Measurements from ENCODE around the gene RPS18.
"Not testable (repeated sequence)": the region's sequence is repeated elsewhere in the genome, so short reads cannot be mapped to it uniquely, and the experiment has no call there.

RPS18 gene

DNA sequence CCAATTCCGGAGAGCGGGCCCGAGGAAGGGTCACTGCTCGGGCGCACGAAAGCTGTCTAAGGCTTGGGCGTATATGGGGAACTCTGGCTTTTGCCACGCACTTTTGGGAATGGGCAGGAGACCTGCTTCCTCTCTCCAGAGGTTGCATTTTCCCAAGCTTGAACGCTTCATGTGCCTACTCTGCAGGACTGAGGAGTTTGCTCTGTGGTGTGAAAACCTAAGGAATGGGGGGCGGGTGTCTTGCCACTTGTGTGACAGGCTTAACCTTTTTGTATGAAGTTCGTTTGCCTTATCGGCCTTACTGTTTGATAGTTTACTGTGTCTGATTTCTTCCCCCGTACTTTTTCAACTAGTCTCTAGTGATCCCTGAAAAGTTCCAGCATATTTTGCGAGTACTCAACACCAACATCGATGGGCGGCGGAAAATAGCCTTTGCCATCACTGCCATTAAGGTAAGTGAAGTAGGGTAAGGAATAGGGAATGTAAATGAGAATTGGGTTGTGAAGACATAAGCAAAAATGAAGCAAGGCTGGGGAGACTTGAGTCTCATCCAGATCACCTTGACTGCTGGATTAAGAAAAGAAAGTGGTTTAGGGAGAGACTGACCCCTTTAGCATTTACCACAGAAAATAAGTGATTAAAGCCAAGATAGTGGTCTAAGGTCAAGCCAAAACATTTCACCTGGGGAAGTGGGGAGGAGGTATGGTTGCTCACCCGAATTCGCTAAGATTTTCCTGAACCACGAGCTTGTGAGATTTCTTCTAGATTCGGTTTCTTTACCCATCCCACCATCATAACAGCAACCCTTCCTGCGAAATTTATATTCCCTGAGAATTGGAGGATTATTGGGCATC is 627 bp downstream of the RPS18 start:
- no peak for DNase-seq (ENCODE audit: low read depth)

DNA sequence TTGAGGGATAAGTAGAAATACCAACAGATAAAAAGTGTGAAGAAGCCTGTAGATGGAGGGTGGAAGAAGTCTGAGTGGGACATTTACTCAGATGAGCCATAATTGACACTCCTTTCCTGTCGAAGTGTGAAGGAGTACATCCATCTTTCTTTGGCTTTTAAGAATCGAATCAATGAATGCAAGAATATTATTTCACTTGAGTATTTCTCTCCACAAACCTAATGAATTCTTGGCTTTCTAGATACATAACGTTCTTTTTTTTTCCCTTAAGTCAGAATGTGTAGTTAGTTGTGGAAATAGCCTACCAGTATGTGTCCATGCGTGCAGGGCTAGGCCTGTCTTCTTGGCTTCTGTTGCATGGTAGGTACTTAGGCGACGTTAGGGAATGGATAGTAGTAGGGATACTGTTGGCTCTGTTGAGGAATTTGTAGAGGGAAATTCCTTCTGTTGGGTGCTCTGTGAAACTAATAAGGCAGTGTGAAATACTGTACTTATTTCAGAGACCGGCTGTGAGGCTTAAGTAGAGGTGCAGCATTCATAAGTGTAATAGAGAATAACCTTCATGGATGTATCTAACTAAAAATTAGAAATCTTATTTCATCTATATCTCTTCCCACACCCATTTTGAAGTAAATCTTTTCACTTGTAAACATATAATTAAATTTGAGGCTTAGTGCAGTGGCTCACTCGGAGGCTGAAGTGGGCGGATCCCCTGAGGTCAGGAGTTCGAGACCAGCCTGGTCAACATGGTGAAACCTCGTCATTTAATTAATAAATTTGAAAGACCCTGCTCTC is 1.5 kb downstream of the RPS18 start:
- DNase-seq (ENCODE audit: low read depth) = no peak

DNA sequence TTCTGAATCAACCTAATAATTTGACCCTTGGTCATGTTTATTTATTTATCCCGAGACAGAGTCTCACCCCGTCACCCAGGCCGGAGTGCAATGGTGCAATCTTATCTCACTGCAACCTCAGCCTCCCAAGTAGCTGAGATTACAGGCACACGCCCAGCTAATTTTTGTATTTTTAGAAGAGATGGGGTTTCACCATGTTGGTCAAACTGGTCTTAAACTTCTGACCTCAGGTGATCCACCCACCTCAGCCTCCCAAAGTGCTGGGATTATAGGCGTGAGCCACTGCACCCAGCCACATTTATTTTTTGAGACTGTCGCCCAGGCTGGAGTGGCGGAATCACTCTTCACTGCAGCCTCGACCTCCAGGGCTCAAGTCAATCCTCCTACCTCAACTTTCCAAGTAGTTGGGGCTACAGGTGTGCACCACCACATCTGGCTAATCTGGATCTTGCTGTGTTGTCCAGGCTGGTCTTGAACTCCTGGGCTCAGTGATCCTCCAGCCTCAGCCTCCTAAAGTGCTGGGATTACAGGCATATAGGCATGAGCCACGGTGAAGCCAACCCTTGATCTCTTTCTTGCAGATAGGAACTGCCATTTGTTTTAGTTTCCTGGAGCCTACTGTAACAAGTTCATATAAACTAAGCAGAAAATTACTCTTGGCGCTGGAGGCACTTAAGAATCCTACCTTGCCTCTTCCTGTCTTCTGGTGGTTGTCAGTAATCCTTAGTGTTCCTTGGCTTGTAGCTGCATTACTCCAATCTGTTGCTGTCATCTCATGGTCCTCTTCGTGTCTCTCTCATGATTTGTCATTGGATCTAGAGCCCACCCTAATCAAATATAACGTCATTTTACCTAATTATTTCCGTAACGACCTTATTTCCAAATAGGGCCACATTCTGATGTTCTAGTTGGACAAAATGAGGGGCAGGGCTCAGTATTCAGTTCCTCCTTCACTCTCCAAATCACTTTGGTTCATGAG is 2.3 kb downstream of the RPS18 start:
- DNase-seq (ENCODE audit: low read depth) = no peak

DNA sequence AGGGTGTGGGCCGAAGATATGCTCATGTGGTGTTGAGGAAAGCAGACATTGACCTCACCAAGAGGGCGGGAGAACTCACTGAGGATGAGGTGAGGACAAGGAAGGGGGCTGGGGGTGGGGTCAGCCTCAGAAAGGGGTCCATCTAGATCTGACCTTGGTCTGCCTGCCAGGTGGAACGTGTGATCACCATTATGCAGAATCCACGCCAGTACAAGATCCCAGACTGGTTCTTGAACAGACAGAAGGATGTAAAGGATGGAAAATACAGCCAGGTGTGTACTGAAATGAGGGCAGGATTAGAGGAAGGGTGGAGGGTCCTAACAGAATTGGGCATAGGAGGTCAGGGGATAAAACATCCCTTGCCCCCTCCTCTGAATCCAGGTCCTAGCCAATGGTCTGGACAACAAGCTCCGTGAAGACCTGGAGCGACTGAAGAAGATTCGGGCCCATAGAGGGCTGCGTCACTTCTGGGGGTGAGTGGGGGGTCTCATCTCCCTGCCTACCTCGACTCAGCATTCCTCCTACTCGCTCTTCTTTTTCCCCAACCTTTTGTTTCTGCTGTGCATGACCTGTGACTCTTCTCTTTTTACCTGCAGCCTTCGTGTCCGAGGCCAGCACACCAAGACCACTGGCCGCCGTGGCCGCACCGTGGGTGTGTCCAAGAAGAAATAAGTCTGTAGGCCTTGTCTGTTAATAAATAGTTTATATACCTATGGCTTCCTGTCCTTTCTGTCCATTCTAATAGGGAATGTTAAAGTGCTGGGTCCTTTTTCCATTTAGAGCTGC is 4.1 kb downstream of the RPS18 start:
- not testable (repeated sequence) for DNase-seq (ENCODE audit: low read depth)

DNA sequence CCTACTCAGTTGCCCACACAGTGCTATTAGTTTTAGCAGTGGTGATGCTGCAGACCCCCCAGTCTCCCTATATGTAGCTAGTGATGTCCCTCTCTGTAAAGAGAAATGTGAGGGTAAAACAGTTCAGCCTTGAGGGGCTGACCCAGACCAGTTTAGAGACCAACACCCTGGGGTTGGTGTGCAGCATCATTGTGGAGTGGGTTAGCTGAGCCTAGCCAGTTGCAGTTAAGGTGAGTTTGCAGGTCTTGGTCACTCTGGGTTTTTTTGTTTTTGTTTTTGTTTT is 4.6 kb downstream of the RPS18 start:
- no peak for DNase-seq (ENCODE audit: low read depth)

DNA sequence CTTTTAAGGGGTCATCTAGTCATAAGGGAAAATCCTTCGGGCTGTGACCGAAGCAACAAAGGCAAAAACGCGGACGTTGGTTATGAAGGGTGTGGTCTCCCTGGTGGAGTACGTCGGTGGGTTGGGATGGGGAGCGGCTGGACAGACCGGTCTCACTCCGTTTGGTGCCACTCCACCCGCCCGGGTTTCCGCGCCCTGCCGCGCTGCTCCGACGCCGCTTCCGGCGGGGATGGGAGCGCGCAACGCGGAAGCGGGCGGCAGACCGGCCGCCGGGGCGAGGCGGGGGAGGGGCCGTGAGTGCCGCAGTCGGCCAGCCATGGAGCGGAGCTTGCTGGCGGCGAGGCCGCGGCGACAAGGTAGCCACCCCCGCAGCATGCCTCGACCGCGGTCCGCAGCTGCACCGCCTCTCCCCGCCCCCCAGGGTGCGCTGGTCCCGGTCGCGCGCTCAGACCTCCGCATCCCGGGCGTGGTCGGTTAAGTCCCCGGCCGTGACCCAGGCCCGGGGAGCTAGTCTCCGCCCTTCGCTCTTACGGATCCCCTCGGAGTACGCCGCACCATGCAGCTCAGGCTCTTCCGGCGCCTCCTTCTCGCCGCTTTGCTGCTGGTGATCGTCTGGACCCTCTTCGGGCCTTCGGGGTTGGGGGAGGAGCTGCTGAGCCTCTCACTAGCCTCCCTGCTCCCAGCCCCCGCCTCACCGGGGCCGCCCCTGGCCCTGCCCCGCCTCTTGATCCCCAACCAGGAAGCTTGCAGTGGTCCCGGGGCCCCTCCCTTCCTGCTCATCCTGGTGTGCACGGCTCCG is 5.2 kb downstream of the RPS18 start, which contains the start of gene B3GALT4:
B3GALT4 (plus strand) TSS at position 260 of the 799 bp plus-strand sequence; CDS start at position 557, 297 bp downstream.
- DNase-seq (ENCODE audit: low read depth) = peak; percentile 87

DNA sequence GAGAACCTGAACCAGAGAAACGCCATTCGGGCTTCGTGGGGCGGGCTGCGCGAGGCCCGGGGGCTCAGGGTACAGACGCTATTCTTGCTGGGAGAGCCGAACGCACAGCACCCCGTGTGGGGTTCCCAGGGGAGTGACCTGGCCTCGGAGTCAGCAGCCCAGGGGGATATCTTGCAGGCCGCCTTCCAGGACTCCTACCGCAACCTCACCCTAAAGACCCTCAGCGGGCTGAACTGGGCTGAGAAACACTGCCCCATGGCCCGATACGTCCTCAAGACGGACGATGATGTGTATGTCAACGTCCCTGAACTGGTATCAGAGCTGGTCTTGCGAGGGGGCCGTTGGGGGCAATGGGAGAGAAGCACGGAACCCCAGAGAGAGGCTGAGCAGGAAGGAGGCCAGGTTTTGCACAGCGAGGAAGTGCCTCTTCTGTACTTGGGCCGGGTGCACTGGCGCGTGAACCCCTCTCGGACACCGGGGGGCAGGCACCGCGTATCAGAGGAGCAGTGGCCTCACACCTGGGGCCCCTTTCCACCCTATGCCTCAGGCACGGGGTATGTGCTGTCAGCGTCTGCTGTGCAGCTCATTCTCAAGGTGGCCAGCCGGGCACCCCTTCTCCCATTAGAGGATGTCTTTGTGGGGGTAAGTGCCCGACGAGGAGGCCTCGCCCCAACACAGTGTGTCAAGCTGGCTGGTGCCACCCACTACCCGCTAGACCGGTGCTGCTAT is 6.0 kb downstream of the RPS18 start:
- peak; percentile 30 for DNase-seq (ENCODE audit: low read depth)

DNA sequence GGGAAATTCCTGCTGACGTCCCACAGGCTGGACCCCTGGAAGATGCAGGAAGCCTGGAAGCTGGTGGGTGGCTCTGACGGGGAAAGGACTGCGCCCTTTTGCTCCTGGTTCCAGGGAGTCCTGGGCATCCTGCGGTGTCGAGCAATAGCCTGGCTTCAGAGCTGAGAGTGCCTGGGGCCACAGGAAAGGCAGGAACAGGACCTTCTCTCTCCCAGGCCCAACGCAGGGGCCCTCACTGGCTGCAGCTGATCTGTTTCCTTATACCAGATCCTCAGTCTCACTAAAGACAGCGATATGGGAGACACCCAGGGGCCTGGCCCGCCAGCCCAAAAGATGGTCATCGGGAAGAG is 6.5 kb downstream of the RPS18 start:
- no peak for DNase-seq (ENCODE audit: low read depth)

DNA sequence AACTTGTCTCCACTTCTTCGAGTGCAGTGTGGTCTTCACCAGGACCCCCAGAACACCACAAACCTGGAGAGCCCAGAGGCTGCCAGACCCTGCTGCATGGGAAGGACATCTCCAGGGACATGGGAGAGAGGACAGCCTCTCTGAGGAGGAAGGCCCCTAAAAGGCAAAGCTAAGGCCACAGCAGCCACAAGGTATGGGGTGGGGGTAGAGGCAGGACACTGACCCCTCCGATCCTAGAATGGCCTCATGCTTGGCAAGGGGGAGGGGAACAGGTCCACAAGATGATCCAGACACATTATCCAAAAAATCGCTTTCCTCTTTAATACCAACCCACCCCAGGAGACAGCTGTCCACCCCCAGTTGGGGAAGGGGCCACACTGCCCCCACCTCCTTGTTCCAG is 6.9 kb downstream of the RPS18 start:
- DNase-seq (ENCODE audit: low read depth) = no peak

DNA sequence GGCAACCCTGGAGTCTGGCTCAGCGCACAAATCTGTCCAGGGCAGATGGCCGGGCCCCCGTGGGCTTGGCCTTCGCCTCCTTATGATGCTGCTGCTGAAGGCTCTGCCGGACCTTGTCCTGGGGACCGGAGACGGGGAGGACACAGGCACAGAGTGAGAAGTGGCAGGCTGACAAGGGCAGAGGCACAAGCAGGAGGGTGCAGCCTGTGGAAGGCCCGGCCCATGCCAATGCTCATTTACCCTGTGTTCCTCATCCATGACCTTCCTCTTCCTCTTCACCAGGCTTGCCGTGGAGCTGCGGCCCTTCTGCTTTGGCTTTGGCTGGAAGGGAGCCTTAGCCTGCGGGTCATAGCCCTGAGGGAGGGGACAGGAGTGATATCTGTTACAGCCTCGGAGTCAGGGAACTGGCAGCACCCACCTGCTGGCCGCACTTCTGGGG is 7.4 kb downstream of the RPS18 start:
- no peak for DNase-seq (ENCODE audit: low read depth)

DNA sequence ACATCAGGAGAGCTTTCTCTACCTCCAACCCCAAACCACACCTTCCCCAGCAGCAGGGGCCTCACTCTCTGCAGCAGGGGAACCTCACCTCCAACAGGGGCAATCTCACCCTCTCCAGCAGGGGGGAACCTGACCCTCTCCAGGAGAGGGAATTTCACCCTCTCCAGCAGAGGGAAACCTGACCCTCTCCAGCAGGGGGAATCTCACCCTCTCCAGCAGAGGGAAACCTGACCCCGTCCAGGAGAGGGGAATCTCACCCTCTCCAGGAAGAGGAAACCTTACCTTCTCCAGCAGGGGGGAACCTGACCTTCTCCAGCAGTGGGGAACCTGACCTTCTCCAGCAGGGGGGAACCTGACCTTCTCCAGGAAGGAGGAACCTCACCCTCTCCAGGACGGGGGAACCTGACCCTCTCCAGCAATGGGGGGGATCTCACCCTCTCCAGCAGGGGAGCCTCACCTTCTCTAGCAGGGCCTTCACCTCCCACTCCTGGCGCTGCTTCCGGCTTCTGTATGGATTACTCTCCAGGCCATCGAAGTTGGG is 8.2 kb downstream of the RPS18 start:
- no peak for DNase-seq (ENCODE audit: low read depth)

DNA sequence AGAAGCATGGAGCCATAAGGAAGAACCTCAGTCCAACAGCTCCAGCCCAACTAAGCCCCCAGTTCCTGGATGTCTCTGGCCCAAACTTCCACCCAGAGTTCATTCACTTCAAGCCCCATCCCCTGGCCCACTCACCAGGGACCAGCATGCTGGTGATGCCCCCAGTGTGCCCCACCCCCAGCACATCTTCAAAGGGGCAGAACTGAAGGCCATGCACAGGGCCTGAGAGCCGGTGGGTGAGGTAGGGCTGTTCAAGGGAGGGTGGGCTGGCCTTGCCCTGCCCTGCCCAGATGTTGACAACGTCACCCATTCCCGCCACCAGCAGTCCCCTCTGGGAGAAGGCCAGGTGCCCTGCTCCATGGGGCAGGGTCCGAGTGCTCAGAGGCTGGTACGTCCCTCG is 8.7 kb downstream of the RPS18 start:
- no peak for DNase-seq (ENCODE audit: low read depth)

DNA sequence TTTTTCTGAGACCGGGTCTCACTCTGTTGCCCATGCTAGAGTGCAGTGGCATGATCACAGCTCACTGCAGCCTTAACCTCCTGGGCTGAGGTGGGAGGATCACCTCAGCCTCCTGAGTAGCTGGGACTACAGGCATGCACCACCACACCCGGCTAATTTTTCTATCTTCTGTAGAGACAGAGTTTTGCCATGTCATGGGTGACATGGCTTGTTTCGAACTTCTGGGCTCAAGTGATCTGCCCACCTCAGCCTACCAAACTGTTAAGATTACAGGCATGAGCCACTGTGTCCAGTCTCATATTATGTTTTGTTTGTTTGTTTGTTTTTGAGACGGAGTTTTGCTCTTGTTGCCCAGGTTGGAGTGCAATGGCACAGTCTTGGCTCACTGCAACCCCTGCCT is 13.3 kb downstream of the RPS18 start:
- DNase-seq (ENCODE audit: low read depth) = not testable (repeated sequence)

DNA sequence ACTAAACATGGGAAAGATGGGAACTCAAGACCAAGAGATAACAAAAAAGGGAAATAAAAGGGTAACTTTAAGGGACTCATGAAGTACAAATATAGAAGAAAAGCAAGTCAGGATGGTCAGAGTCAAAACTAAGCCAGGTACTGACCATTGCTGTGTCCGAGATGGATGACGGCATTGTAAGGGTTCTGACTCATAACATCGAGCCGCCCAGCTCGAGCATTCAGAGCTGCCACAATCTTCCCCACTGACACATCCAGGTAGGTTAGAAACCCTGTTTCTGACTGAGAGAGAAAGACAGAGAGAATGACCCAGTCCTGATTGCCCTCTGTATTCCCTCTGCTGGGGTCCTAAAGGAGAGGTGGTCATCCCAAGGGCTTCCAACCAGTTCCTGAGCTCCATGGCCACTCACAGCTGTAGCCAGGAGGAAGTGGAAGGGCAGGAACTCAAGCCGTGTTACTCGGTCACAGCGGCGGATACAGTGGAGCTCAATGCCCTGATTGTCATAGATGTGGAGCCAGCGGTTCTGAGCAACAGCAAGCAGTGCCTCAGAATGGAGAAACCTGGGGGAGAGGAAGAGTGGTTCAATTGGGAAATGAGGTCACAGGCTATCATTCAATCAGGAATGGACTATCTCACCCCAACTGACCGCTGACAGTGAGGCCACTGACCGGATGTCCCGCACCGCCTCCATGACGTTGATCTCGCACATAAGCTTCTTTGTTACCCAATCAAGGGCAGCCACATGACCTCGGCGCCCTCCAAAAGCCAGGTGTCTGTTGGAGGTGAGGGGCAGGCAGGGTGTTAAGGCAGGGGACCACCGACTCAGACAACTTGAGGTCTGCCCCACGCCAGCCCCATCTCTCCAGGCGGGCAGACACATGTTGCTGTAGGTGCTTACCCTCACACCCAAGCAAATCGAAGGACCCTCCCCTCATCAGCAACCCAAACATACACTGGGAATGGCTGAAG is 15.4 kb downstream of the RPS18 start:
- DNase-seq (ENCODE audit: low read depth) = no peak

DNA sequence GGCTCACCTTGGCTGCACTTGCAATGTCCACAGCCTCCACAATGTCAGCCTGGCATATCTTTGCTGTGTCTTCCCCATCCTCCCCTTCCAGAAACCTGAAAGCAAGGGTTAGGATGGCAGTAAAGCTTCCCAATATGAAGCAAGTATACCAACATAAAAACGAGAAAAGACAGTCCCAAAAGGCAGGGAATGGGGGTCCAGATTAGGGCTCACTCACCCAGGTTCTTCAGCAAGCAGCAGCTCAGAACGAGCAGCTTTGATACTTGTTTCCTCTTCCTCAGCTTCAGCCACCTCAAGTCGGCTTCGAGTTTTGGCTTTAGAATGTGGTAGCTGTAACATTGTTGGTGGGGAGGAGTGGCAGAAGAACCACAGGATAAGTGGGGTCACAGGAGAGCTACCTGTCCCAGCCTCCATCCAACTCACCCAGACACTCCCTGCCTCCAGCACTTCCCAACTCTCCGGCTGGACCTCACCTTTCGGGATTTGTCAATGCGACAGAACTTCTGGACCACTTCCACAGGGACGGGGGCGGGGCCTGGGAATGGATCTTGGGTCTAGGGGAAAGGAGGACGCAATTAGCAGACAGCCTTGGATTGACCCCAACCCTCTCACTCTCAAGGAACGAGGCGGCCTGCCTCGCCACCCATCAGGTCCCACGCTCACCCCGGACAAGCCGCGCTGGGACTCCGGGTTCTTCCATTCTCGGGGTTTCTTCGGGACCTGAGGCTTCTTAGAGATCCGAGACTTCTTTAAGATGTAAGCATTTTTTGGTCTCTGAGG is 16.5 kb downstream of the RPS18 start:
- no peak for DNase-seq (ENCODE audit: low read depth)

DNA sequence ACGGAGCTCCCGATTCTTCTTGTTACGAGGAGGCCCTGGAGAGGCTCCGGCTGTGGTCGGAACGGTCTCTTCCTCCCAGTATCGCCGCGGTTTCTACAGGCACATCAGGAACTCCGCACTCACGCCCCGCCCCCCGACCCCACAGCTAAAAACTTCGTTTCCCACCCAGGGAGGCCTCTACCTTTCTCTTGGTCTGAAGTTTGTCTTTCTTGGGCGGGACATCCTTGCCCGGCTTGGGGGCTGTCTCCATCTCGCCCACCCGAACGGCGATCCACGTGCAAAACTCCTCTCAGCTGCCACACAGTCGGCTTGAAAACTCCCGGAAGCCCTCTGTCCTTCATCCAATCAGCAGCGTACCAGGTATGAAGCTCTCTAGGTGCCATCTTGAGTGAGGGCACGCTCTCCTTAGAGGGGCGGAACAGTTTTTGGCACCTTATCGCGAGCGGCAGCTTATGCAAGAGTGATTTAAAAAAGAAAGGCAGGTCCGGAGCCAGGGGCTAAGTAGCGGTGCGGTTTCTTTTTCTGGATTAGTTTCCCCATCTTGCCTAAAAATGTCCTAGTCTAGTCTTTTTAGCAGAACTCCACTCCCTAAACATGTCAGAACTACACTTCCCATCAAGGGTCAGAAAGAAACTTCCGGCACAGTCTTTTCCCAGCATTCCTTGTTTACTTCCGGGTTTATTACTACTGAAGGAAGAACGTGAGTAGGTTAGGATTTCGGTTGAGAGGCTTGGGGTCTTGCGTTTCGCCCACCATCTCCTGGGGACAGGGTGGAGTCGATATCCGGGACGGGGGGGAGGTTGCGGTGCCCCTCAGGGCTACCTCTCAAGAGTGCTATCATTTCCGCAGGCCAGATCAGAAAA is 17.3 kb downstream of the RPS18 start, which contains the start of the genes PFDN6 and WDR46:
PFDN6 (plus strand) TSS at position 681 of the 863 bp plus-strand sequence. CDS start 256 bp downstream, outside the sequence.
WDR46 (minus strand) TSS at position 319 of the 863 bp plus-strand sequence; CDS start at position 250, 69 bp downstream.
- DNase-seq (ENCODE audit: low read depth) = peak; percentile 65

Data from activated T-cell treated with anti-CD3 and anti-CD28 coated beads for 48 hours (primary cell).